ENCODE measurements around the gene MAGEB5. TPM values are rescaled to one million over a fixed set of nuclear protein-coding genes. Genes with fewer than 3 reads are reported as not detected.

MAGEB5 gene
- total and polyA plus RNA-seq, 2 experiments from 2014 or later = not detected

DNA sequence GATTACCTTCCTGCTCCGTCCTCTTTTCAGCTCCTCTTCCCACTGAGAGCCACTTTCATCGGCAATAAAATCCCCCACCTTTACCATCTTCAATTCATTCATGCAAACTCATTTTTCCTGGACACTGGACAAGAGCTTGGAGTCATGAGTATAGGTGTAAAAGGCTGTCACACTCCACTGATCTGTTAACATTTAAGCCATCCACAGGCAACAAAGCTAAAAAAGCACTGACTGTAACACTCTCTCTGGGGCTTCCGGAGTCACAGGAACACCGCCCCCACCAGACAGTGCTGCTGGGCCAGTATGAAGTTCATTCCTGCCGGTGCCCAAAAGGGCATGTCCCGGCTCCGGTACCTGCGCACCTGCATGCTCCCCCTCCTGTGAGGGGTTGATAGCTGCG, 38.5 kb downstream of the MAGEB5 start:
- Histone ChIP-seq H3K4me2 (no peak overlapping the region), H2AFZ (no peak overlapping the region), H3K4me1 (ENCODE audit: insufficient read depth) (peaks cover 11% of the 10 kb centered on the region; the same call in 1 of the 2 replicates), H3K4me3 (no peak overlapping the region), H3K27ac (ENCODE audit: low read depth) (no peak overlapping the region), H4K20me1 (replicated peaks; ENCODE audit: insufficient read depth) (no peaks in the 10 kb centered on the region), H3K9me2 (ENCODE audit: insufficient read depth) (no peaks in the 10 kb centered on the region), H3F3A (replicated peaks; ENCODE audit: low read depth) (no peaks in the 10 kb centered on the region), H3K79me2 (replicated peaks; ENCODE audit: insufficient read depth) (no peaks in the 10 kb centered on the region), H3K27me3 (ENCODE audit: insufficient read depth) (no peaks in the 10 kb centered on the region), H3K36me3 (ENCODE audit: insufficient read depth) (no peaks in the 10 kb centered on the region)
- ATAC-seq (no peak), DNase-seq (ENCODE audit: low spot score) (no peak)
- H3K4me3 Mint-ChIP-seq = no peak overlapping the region
- H3K36me3 Mint-ChIP-seq (ENCODE audit: low read depth) = no peaks in the 10 kb centered on the region
- no peak overlapping the region for H3K27ac Mint-ChIP-seq
- peaks cover 16% of the 10 kb centered on the region for H3K4me1 Mint-ChIP-seq
- TF ChIP-seq, protein P1, sequence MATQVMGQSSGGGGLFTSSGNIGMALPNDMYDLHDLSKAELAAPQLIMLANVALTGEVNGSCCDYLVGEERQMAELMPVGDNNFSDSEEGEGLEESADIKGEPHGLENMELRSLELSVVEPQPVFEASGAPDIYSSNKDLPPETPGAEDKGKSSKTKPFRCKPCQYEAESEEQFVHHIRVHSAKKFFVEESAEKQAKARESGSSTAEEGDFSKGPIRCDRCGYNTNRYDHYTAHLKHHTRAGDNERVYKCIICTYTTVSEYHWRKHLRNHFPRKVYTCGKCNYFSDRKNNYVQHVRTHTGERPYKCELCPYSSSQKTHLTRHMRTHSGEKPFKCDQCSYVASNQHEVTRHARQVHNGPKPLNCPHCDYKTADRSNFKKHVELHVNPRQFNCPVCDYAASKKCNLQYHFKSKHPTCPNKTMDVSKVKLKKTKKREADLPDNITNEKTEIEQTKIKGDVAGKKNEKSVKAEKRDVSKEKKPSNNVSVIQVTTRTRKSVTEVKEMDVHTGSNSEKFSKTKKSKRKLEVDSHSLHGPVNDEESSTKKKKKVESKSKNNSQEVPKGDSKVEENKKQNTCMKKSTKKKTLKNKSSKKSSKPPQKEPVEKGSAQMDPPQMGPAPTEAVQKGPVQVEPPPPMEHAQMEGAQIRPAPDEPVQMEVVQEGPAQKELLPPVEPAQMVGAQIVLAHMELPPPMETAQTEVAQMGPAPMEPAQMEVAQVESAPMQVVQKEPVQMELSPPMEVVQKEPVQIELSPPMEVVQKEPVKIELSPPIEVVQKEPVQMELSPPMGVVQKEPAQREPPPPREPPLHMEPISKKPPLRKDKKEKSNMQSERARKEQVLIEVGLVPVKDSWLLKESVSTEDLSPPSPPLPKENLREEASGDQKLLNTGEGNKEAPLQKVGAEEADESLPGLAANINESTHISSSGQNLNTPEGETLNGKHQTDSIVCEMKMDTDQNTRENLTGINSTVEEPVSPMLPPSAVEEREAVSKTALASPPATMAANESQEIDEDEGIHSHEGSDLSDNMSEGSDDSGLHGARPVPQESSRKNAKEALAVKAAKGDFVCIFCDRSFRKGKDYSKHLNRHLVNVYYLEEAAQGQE (IDR thresholded peaks at IDR 0.05; ENCODE audit: unreplicated experiment) = no peak
- TF ChIP-seq, protein P2, sequence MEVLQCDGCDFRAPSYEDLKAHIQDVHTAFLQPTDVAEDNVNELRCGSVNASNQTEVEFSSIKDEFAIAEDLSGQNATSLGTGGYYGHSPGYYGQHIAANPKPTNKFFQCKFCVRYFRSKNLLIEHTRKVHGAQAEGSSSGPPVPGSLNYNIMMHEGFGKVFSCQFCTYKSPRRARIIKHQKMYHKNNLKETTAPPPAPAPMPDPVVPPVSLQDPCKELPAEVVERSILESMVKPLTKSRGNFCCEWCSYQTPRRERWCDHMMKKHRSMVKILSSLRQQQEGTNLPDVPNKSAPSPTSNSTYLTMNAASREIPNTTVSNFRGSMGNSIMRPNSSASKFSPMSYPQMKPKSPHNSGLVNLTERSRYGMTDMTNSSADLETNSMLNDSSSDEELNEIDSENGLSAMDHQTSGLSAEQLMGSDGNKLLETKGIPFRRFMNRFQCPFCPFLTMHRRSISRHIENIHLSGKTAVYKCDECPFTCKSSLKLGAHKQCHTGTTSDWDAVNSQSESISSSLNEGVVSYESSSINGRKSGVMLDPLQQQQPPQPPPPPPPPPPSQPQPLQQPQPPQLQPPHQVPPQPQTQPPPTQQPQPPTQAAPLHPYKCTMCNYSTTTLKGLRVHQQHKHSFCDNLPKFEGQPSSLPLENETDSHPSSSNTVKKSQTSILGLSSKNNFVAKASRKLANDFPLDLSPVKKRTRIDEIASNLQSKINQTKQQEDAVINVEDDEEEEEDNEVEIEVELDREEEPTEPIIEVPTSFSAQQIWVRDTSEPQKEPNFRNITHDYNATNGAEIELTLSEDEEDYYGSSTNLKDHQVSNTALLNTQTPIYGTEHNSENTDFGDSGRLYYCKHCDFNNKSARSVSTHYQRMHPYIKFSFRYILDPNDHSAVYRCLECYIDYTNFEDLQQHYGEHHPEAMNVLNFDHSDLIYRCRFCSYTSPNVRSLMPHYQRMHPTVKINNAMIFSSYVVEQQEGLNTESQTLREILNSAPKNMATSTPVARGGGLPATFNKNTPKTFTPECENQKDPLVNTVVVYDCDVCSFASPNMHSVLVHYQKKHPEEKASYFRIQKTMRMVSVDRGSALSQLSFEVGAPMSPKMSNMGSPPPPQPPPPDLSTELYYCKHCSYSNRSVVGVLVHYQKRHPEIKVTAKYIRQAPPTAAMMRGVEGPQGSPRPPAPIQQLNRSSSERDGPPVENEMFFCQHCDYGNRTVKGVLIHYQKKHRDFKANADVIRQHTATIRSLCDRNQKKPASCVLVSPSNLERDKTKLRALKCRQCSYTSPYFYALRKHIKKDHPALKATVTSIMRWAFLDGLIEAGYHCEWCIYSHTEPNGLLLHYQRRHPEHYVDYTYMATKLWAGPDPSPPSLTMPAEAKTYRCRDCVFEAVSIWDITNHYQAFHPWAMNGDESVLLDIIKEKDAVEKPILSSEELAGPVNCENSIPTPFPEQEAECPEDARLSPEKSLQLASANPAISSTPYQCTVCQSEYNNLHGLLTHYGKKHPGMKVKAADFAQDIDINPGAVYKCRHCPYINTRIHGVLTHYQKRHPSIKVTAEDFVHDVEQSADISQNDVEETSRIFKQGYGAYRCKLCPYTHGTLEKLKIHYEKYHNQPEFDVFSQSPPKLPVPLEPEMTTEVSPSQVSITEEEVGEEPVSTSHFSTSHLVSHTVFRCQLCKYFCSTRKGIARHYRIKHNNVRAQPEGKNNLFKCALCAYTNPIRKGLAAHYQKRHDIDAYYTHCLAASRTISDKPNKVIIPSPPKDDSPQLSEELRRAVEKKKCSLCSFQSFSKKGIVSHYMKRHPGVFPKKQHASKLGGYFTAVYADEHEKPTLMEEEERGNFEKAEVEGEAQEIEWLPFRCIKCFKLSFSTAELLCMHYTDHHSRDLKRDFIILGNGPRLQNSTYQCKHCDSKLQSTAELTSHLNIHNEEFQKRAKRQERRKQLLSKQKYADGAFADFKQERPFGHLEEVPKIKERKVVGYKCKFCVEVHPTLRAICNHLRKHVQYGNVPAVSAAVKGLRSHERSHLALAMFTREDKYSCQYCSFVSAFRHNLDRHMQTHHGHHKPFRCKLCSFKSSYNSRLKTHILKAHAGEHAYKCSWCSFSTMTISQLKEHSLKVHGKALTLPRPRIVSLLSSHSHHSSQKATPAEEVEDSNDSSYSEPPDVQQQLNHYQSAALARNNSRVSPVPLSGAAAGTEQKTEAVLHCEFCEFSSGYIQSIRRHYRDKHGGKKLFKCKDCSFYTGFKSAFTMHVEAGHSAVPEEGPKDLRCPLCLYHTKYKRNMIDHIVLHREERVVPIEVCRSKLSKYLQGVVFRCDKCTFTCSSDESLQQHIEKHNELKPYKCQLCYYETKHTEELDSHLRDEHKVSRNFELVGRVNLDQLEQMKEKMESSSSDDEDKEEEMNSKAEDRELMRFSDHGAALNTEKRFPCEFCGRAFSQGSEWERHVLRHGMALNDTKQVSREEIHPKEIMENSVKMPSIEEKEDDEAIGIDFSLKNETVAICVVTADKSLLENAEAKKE (CRISPR knock-in tag; IDR thresholded peaks at IDR 0.05) = no peak
- TF ChIP-seq ZNF114 (CRISPR knock-in tag; IDR thresholded peaks at IDR 0.05) (no peak), CREB1 (CRISPR knock-in tag; IDR thresholded peaks at IDR 0.05; ENCODE audit: low read depth) (no peak), NANOG (IDR thresholded peaks at IDR 0.05; ENCODE audit: borderline replicate concordance) (no peak), CTCF (conservative IDR thresholded peaks at IDR 0.05; ENCODE audit: low read depth in 2 of 2) (no peak), ZNF331 (CRISPR knock-in tag; IDR thresholded peaks at IDR 0.05; ENCODE audit: low read depth) (no peak), EZH2phosphoT487 (IDR thresholded peaks at IDR 0.05; ENCODE audit: unreplicated experiment) (no peak), JUNB (IDR thresholded peaks at IDR 0.05; ENCODE audit: unreplicated experiment) (no peak), POLR2AphosphoS5 (IDR thresholded peaks at IDR 0.05; ENCODE audit: low read depth) (no peak)
- no peaks in the 10 kb centered on the region for H3K9me3 Mint-ChIP-seq
- no peaks in the 10 kb centered on the region for H3K27me3 Mint-ChIP-seq (ENCODE audit: insufficient read depth, low read depth, poor library complexity)

Measured in GM23338 (cell line).